ENCODE results near the gene AVP. TPM values are rescaled to one million over a fixed set of nuclear protein-coding genes. Genes with fewer than 3 reads are reported as not detected.

The AVP gene
- total and polyA plus RNA-seq, 2 of the 13 experiments (the other 11 are each of a cell fraction or from before 2014, with no cell fraction given), result 0.12 TPM; not detected in 1

GRCh38 chr20:3103369-3104032 lies 19.0 kb upstream of the AVP start (continued):
- TF ChIP-seq MNT (IDR thresholded peaks at IDR 0.05) (no peak), EEA1 (CRISPR knock-in tag; IDR thresholded peaks at IDR 0.05; ENCODE audit: borderline replicate concordance) (no peak), HINFP (CRISPR knock-in tag; IDR thresholded peaks at IDR 0.05; ENCODE audit: low read depth) (no peak), MAZ (IDR thresholded peaks at IDR 0.05; ENCODE audit: borderline replicate concordance, low read depth, low read length) (peak; percentile 56; the same call in 1 of the 2 replicates), MAZ (CRISPR knock-in tag; IDR thresholded peaks at IDR 0.05; ENCODE audit: low read depth) (peak; percentile 55; the same call in 1 of the 2 replicates), SP4 (CRISPR knock-in tag; IDR thresholded peaks at IDR 0.05) (0 out of 2 replicates have a peak, but pooled peaks have one; percentile 32)
- TF ChIP-seq, protein P1, sequence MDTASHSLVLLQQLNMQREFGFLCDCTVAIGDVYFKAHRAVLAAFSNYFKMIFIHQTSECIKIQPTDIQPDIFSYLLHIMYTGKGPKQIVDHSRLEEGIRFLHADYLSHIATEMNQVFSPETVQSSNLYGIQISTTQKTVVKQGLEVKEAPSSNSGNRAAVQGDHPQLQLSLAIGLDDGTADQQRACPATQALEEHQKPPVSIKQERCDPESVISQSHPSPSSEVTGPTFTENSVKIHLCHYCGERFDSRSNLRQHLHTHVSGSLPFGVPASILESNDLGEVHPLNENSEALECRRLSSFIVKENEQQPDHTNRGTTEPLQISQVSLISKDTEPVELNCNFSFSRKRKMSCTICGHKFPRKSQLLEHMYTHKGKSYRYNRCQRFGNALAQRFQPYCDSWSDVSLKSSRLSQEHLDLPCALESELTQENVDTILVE (CRISPR knock-in tag; IDR thresholded peaks at IDR 0.05), result peak; percentile 82
- TF ChIP-seq, protein P2, sequence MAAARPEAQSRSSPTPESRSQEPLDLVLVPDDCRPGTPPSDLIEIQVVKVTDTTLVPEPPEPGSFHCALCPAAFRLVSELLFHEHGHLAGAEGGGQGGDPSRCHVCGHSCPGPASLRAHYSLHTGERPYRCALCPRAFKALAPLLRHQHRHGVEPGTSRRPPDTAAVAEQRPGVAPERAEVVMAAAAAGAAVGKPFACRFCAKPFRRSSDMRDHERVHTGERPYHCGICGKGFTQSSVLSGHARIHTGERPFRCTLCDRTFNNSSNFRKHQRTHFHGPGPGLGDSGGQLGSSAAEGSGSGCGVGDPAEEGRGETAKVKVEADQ (CRISPR knock-in tag; IDR thresholded peaks at IDR 0.05; ENCODE audit: borderline replicate concordance), result peak; percentile 96
- TF ChIP-seq, protein P3, sequence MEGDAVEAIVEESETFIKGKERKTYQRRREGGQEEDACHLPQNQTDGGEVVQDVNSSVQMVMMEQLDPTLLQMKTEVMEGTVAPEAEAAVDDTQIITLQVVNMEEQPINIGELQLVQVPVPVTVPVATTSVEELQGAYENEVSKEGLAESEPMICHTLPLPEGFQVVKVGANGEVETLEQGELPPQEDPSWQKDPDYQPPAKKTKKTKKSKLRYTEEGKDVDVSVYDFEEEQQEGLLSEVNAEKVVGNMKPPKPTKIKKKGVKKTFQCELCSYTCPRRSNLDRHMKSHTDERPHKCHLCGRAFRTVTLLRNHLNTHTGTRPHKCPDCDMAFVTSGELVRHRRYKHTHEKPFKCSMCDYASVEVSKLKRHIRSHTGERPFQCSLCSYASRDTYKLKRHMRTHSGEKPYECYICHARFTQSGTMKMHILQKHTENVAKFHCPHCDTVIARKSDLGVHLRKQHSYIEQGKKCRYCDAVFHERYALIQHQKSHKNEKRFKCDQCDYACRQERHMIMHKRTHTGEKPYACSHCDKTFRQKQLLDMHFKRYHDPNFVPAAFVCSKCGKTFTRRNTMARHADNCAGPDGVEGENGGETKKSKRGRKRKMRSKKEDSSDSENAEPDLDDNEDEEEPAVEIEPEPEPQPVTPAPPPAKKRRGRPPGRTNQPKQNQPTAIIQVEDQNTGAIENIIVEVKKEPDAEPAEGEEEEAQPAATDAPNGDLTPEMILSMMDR (CRISPR knock-in tag; IDR thresholded peaks at IDR 0.05), result peak; percentile 72
- TF ChIP-seq, protein P4, sequence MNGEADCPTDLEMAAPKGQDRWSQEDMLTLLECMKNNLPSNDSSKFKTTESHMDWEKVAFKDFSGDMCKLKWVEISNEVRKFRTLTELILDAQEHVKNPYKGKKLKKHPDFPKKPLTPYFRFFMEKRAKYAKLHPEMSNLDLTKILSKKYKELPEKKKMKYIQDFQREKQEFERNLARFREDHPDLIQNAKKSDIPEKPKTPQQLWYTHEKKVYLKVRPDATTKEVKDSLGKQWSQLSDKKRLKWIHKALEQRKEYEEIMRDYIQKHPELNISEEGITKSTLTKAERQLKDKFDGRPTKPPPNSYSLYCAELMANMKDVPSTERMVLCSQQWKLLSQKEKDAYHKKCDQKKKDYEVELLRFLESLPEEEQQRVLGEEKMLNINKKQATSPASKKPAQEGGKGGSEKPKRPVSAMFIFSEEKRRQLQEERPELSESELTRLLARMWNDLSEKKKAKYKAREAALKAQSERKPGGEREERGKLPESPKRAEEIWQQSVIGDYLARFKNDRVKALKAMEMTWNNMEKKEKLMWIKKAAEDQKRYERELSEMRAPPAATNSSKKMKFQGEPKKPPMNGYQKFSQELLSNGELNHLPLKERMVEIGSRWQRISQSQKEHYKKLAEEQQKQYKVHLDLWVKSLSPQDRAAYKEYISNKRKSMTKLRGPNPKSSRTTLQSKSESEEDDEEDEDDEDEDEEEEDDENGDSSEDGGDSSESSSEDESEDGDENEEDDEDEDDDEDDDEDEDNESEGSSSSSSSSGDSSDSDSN (CRISPR knock-in tag; IDR thresholded peaks at IDR 0.05), result 0 out of 2 replicates have a peak, but pooled peaks have one; percentile 1
- TF ChIP-seq, protein P5, sequence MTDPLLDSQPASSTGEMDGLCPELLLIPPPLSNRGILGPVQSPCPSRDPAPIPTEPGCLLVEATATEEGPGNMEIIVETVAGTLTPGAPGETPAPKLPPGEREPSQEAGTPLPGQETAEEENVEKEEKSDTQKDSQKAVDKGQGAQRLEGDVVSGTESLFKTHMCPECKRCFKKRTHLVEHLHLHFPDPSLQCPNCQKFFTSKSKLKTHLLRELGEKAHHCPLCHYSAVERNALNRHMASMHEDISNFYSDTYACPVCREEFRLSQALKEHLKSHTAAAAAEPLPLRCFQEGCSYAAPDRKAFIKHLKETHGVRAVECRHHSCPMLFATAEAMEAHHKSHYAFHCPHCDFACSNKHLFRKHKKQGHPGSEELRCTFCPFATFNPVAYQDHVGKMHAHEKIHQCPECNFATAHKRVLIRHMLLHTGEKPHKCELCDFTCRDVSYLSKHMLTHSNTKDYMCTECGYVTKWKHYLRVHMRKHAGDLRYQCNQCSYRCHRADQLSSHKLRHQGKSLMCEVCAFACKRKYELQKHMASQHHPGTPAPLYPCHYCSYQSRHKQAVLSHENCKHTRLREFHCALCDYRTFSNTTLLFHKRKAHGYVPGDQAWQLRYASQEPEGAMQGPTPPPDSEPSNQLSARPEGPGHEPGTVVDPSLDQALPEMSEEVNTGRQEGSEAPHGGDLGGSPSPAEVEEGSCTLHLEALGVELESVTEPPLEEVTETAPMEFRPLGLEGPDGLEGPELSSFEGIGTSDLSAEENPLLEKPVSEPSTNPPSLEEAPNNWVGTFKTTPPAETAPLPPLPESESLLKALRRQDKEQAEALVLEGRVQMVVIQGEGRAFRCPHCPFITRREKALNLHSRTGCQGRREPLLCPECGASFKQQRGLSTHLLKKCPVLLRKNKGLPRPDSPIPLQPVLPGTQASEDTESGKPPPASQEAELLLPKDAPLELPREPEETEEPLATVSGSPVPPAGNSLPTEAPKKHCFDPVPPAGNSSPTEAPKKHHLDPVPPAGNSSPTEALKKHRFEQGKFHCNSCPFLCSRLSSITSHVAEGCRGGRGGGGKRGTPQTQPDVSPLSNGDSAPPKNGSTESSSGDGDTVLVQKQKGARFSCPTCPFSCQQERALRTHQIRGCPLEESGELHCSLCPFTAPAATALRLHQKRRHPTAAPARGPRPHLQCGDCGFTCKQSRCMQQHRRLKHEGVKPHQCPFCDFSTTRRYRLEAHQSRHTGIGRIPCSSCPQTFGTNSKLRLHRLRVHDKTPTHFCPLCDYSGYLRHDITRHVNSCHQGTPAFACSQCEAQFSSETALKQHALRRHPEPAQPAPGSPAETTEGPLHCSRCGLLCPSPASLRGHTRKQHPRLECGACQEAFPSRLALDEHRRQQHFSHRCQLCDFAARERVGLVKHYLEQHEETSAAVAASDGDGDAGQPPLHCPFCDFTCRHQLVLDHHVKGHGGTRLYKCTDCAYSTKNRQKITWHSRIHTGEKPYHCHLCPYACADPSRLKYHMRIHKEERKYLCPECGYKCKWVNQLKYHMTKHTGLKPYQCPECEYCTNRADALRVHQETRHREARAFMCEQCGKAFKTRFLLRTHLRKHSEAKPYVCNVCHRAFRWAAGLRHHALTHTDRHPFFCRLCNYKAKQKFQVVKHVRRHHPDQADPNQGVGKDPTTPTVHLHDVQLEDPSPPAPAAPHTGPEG (CRISPR knock-in tag; IDR thresholded peaks at IDR 0.05), result no peak

Measured in HepG2 (cell line).